GM18951 (cell line): Measurements from ENCODE around the gene C1QA.

Experiments used
- POLR2A ChIP-seq: IDR thresholded peaks from 4 replicates; pipeline ENCODE4 v1.6.1; 2011; ENCODE audit warnings: mild to moderate bottlenecking; ENCODE audit not compliant: insufficient read length, insufficient read depth; ENCODE audit errors: extremely low read depth
- in situ Hi-C: fragments of 300-500 bp; cut with MboI; formaldehyde crosslinking; loops from one replicate; pipeline ENCODE4 v1.12.0; 2022; ENCODE audit warnings: low sequenced_read_pairs, mixed read lengths, inconsistent platforms; ENCODE audit not compliant: unreplicated experiment

The C1QA gene

GRCh38 chr1:22639286-22639685 lies 2.9 kb downstream of the C1QA start:
- TF ChIP-seq POLR2A, result no peak
- in situ Hi-C loops, result no loop called here

- in situ Hi-C loops, result loop anchor here (10.0 kb wide), 1 partner anchor 226 kb away; no protein-coding TSS in a partner anchor
- no peak for TF ChIP-seq POLR2A
Measured at GRCh38 chr1:22641247-22641646, 4.8 kb downstream of the C1QA start.

GRCh38 chr1:22641906-22642636 lies 5.6 kb downstream of the C1QA start:
- in situ Hi-C loops, result loop anchor here (10.0 kb wide), 1 partner anchor 227 kb away; no protein-coding TSS in a partner anchor
- no peak for TF ChIP-seq POLR2A

GRCh38 chr1:22643381-22643780 lies 7.0 kb downstream of the C1QA start, which contains the start of gene C1QC:
TSS of gene C1QC (plus strand) at chr1:22643633. CDS start at chr1:22644024, 391 bp downstream.
- in situ Hi-C loops, result loop anchor here (10.0 kb wide), 1 partner anchor 229 kb away; no protein-coding TSS in a partner anchor
- TF ChIP-seq POLR2A, result no peak

- TF ChIP-seq POLR2A, result no peak
- in situ Hi-C loops, result loop anchor here (10.0 kb wide), 1 partner anchor 229 kb away; no protein-coding TSS in a partner anchor
Measured at GRCh38 chr1:22643928-22644327, 7.5 kb downstream of the C1QA start.

GRCh38 chr1:22645931-22646330 lies 9.5 kb downstream of the C1QA start:
- in situ Hi-C loops, result loop anchor here (10.0 kb wide), 1 partner anchor 231 kb away; no protein-coding TSS in a partner anchor
- TF ChIP-seq POLR2A, result no peak

- in situ Hi-C loops, result loop anchor here (10.0 kb wide), 1 partner anchor 232 kb away; no protein-coding TSS in a partner anchor
- TF ChIP-seq POLR2A, result no peak
Measured at GRCh38 chr1:22646384-22646783, 10.0 kb downstream of the C1QA start.

- in situ Hi-C loops, result no loop called here
- TF ChIP-seq POLR2A, result no peak
Measured at GRCh38 chr1:22650089-22650693, 13.8 kb downstream of the C1QA start.

GRCh38 chr1:22651941-22652856 lies 15.8 kb downstream of the C1QA start:
- TF ChIP-seq POLR2A, result no peak
- in situ Hi-C loops, result no loop called here

GRCh38 chr1:22652881-22653316 lies 16.5 kb downstream of the C1QA start, which contains the start of gene C1QB:
TSS of gene C1QB (plus strand) at chr1:22653236. CDS start at chr1:22659463, 6,227 bp downstream.
- in situ Hi-C loops, result no loop called here
- no peak for TF ChIP-seq POLR2A

GRCh38 chr1:22654692-22655091 lies 18.3 kb downstream of the C1QA start:
- in situ Hi-C loops, result no loop called here
- no peak for TF ChIP-seq POLR2A

- no peak for TF ChIP-seq POLR2A
- in situ Hi-C loops, result no loop called here
Measured at GRCh38 chr1:22658385-22659163, 22.1 kb downstream of the C1QA start.
